Bronchial epithelial cell (primary cell): Measurements from ENCODE around the gene F8A2. TPM values are rescaled to one million over a fixed set of nuclear protein-coding genes. Genes with fewer than 3 reads are reported as not detected.
"Not testable (repeated sequence)": the region's sequence is repeated elsewhere in the genome, so short reads cannot be mapped to it uniquely, and the experiment has no call there.

Source experiments
- DNase-seq: peaks from one replicate; pipeline ENCODE4 v3.0.0-alpha.2; 2010; ENCODE audit warnings: low read depth
- FAIRE-seq: peaks from 2 replicates; lab custom pipeline; 2011; peaks lifted over from hg19 to GRCh38; lab: Jason Lieb, UNC
- H3K27me3 ChIP-seq: 2 replicates; pipeline ENCODE4 v1.5.1; 2011; ENCODE audit warnings: low read length; ENCODE audit not compliant: control insufficient read depth, insufficient read depth
- H3K36me3 ChIP-seq: 2 replicates; pipeline ENCODE4 v1.5.1; 2011; ENCODE audit warnings: low read length; ENCODE audit not compliant: control insufficient read depth, insufficient read depth
- H3K4me3 ChIP-seq: 2 replicates; pipeline ENCODE4 v1.5.1; 2011; ENCODE audit warnings: mild to moderate bottlenecking, low read depth, low read length, control low read depth
- CTCF ChIP-seq: IDR thresholded peaks from 2 replicates; pipeline ENCODE4 v1.5.1; 2011; ENCODE audit warnings: mild to moderate bottlenecking, moderate library complexity, low read length, control low read depth, inconsistent platforms; ENCODE audit not compliant: insufficient read depth, severe bottlenecking
- total RNA-seq: library from RNA; depleted of rRNA; stranded (reverse); fragments of >200 nt; gene quantifications from 2 replicates; pipeline ENCODE4 v1.2.1, GENCODE V29; 2014

Gene F8A2
- 0.79 TPM in 1 of 2 replicates, not detected in the other for total RNA-seq

GRCh38 chrX:155381843-155382528 is at the start of gene F8A2:
TSS of gene F8A2 (plus strand) at chrX:155382095. CDS start at chrX:155382115, 20 bp downstream.
- not testable (repeated sequence) for H3K4me3 ChIP-seq, H3K27me3 ChIP-seq, FAIRE-seq, DNase-seq, H3K36me3 ChIP-seq

GRCh38 chrX:155333544-155334100 is 48.3 kb upstream of the F8A2 start:
- Histone ChIP-seq H3K27me3 (no peaks in the 10 kb centered on the region), H3K36me3 (no peaks in the 10 kb centered on the region), H3K4me3 (no peak overlapping the region)
- FAIRE-seq = no peak
- TF ChIP-seq CTCF = no peak
- no peak for DNase-seq

- DNase-seq (peak; percentile 74), FAIRE-seq (peak; percentile 32)
- TF ChIP-seq CTCF = no peak
- H3K36me3 ChIP-seq = no peaks in the 10 kb centered on the region
- no peak within 1 kb of the TSS for H3K4me3 ChIP-seq
- H3K27me3 ChIP-seq = no peaks in the 10 kb centered on the region
Measured at GRCh38 chrX:155334486-155335336, 47.2 kb upstream of the F8A2 start, which contains the start of gene CLIC2. TSS of gene CLIC2 (minus strand) at chrX:155334614. CDS start at chrX:155334427, 187 bp downstream.

- FAIRE-seq, H3K36me3 ChIP-seq, H3K27me3 ChIP-seq, H3K4me3 ChIP-seq, DNase-seq: not testable (repeated sequence)
Measured at GRCh38 chrX:155335337-155335712, 46.6 kb upstream of the F8A2 start.

GRCh38 chrX:155345689-155346088 is 36.2 kb upstream of the F8A2 start:
- DNase-seq, H3K36me3 ChIP-seq, FAIRE-seq, H3K4me3 ChIP-seq, H3K27me3 ChIP-seq: not testable (repeated sequence)

GRCh38 chrX:155349448-155349847 is 32.4 kb upstream of the F8A2 start:
- H3K27me3 ChIP-seq, FAIRE-seq, H3K4me3 ChIP-seq, H3K36me3 ChIP-seq, DNase-seq: not testable (repeated sequence)

- DNase-seq, H3K36me3 ChIP-seq, FAIRE-seq, H3K4me3 ChIP-seq, H3K27me3 ChIP-seq: not testable (repeated sequence)
Measured at GRCh38 chrX:155363712-155364111, 18.2 kb upstream of the F8A2 start.

- H3K36me3 ChIP-seq, DNase-seq, FAIRE-seq, H3K4me3 ChIP-seq, H3K27me3 ChIP-seq: not testable (repeated sequence)
Measured at GRCh38 chrX:155373777-155374458, 8.0 kb upstream of the F8A2 start.

- DNase-seq, H3K27me3 ChIP-seq, H3K4me3 ChIP-seq, H3K36me3 ChIP-seq, FAIRE-seq: not testable (repeated sequence)
Measured at GRCh38 chrX:155379802-155380201, 2.1 kb upstream of the F8A2 start.

GRCh38 chrX:155382529-155382967 is 653 bp downstream of the F8A2 start:
- not testable (repeated sequence) for H3K4me3 ChIP-seq, FAIRE-seq, H3K36me3 ChIP-seq, DNase-seq, H3K27me3 ChIP-seq
